Gastrocnemius medialis (tissue), 4 donors: Measurements from ENCODE around the gene NKX6-1. TPM values are rescaled to one million over a fixed set of nuclear protein-coding genes. Genes with fewer than 3 reads are reported as not detected.

ENCODE experiments used
- ATAC-seq, 2 donors: fragments of 150-250 bp; one replicate each; pipeline ENCODE4 v1.9.1; 2016
- DNase-seq, 2 donors: peaks; one replicate each; pipeline ENCODE4 v3.0.0-alpha.2; 2019
- H3K27ac ChIP-seq, 4 donors: fragments of 200-600 bp; sonication (generic); 1 replicate in 1 of 4; 2 replicates in 3 of 4; pipeline ENCODE4 v1.5.1; 2016 to 2018; ENCODE audit warnings: mild to moderate bottlenecking in 2 of 4, moderate library complexity in 1 of 4
- H3K27me3 ChIP-seq, 3 donors: fragments of 200-600 bp; sonication (generic) in 2 of 3; 1 replicate in 1 of 3; 2 replicates in 2 of 3; pipeline versions ENCODE4 v1.5.1 to v1.6.0; 2016 to 2019; ENCODE audit warnings: mild to moderate bottlenecking in 1 of 3, moderate library complexity in 1 of 3
- H3K36me3 ChIP-seq, 2 donors: fragments of 200-600 bp; sonication (generic) in 1 of 2; one replicate each; pipeline ENCODE4 v1.5.1; 2017 to 2018
- H3K4me1 ChIP-seq, 2 donors: fragments of 200-600 bp; sonication (generic) in 1 of 2; one replicate each; pipeline ENCODE4 v1.5.1; 2016 to 2017; ENCODE audit warnings: mild to moderate bottlenecking in 2 of 2
- H3K4me3 ChIP-seq, 4 donors: fragments of 200-600 bp; sonication (generic) in 3 of 4; 1 replicate in 1 of 4; 2 replicates in 3 of 4; pipeline ENCODE4 v1.5.1; 2016 to 2019; ENCODE audit warnings: mild to moderate bottlenecking in 2 of 4
- H3K9me3 ChIP-seq, 3 donors: fragments of 200-600 bp; sonication (generic) in 2 of 3; 1 replicate in 1 of 3; 2 replicates in 2 of 3; pipeline ENCODE4 v1.5.1; 2016 to 2019
- CTCF ChIP-seq, 5 experiments: fragments of 450-650 bp in 3 of 5; fragments of 200-600 bp in 2 of 5; sonication (generic) in 2 of 5; IDR thresholded peaks in 4 of 5; conservative IDR thresholded peaks in 1 of 5; 1 replicate in 4 of 5; 2 replicates in 1 of 5; pipeline ENCODE4 v1.5.1; 2016 to 2019; ENCODE audit warnings: antibody characterized with exemption in 5 of 5, mild to moderate bottlenecking in 3 of 5, moderate library complexity in 3 of 5
- POLR2A ChIP-seq, 2 donors: fragments of 450-650 bp; IDR thresholded peaks; one replicate each; pipeline ENCODE4 v1.6.1; 2017; ENCODE audit warnings: antibody characterized with exemption in 2 of 2, mild to moderate bottlenecking in 2 of 2, moderate library complexity in 2 of 2
- in situ Hi-C, 4 donors: fragments of 200-750 bp; cut with MboI; loops; one replicate each; pipeline versions ENCODE4 v1.15.0 to v1.8.0; 2017; ENCODE audit warnings: low sequenced_read_pairs in 4 of 4
- intact Hi-C: fragments of 100-400 bp; cut with DNase I; formaldehyde crosslinking; loops from one replicate; pipeline ENCODE4 v1.15.1; 2023; ENCODE audit warnings: low total_unique reads
- total RNA-seq, 4 donors: library from RNA; depleted of rRNA; stranded (reverse); fragments of >200 nt; gene quantifications; one replicate each; pipeline versions ENCODE4 v1.1.0 to v1.2.3, GENCODE V29; 2016

Gene NKX6-1
- total RNA-seq, 4 donors from 2014 or later = not detected

GRCh38 chr4:84507941-84508340 lies 8.8 kb upstream of the NKX6-1 start:
- Histone ChIP-seq H3K27ac (no peak overlapping the region), H3K9me3 (no peaks in the 10 kb centered on the region), H3K27me3 (peaks cover 44 to 53% (median 52%) of the 10 kb centered on the region in 3 donors), H3K36me3 (no peaks in the 10 kb centered on the region), H3K4me1 (no peaks in the 10 kb centered on the region), H3K4me3 (no peak overlapping the region)
- no peak for DNase-seq
- intact Hi-C loops = no loop called here
- in situ Hi-C loops = loop anchor here in 3 of 4 donors (10.0 to 25.0 kb wide), 3 partner anchors 873 to 996 kb away; no protein-coding TSS in a partner anchor
- TF ChIP-seq POLR2A (IDR thresholded peaks at IDR 0.05) (no peak), CTCF (IDR thresholded peaks at IDR 0.05 in 4 of 5, conservative IDR thresholded peaks at IDR 0.05 in 1 of 5) (no peak)
- ATAC-seq = no peak

GRCh38 chr4:84504821-84505220 lies 5.7 kb upstream of the NKX6-1 start:
- Histone ChIP-seq H3K4me1 (peaks cover under 1 to 1% of the 10 kb centered on the region in 2 donors), H3K4me3 (no peak overlapping the region), H3K36me3 (no peaks in the 10 kb centered on the region), H3K9me3 (no peaks in the 10 kb centered on the region), H3K27me3 (peaks cover 75 to 84% (median 78%) of the 10 kb centered on the region in 3 donors), H3K27ac (no peak overlapping the region)
- in situ Hi-C loops (loop anchor here in 3 of 4 donors (10.0 to 25.0 kb wide), 3 partner anchors 870 to 993 kb away; no protein-coding TSS in a partner anchor), intact Hi-C loops (loop anchor here (2.0 kb wide), 1 partner anchor 860 kb away; no protein-coding TSS in a partner anchor)
- TF ChIP-seq POLR2A (IDR thresholded peaks at IDR 0.05) = no peak
- TF ChIP-seq CTCF (IDR thresholded peaks at IDR 0.05 in 4 of 5, conservative IDR thresholded peaks at IDR 0.05 in 1 of 5) = no peak
- DNase-seq = no peak
- ATAC-seq = no peak

- ATAC-seq (peak; percentile 65 to 74), DNase-seq (no peak)
- in situ Hi-C loops = loop anchor here in 3 of 4 donors (10.0 to 25.0 kb wide), 3 partner anchors 869 to 991 kb away; no protein-coding TSS in a partner anchor
- Histone ChIP-seq H3K4me1 (peaks cover 11 to 12% of the 10 kb centered on the region in 2 donors), H3K36me3 (no peaks in the 10 kb centered on the region), H3K27me3 (peaks cover 85 to 91% (median 89%) of the 10 kb centered on the region in 3 donors), H3K9me3 (no peaks in the 10 kb centered on the region), H3K27ac (no peak overlapping the region), H3K4me3 (no peak overlapping the region)
- intact Hi-C loops = loop anchor here (2.0 kb wide), 1 partner anchor 859 kb away; no protein-coding TSS in a partner anchor
- TF ChIP-seq CTCF (IDR thresholded peaks at IDR 0.05 in 4 of 5, conservative IDR thresholded peaks at IDR 0.05 in 1 of 5) (peak in 3 of 5 experiments; percentile 24 to 55 (median 49)), POLR2A (IDR thresholded peaks at IDR 0.05) (no peak)
Observed at GRCh38 chr4:84503495-84504437, 4.7 kb upstream of the NKX6-1 start.

- TF ChIP-seq CTCF (IDR thresholded peaks at IDR 0.05 in 4 of 5, conservative IDR thresholded peaks at IDR 0.05 in 1 of 5) (no peak), POLR2A (IDR thresholded peaks at IDR 0.05) (no peak)
- no peak overlapping the region for H3K4me3 ChIP-seq
- no peaks in the 10 kb centered on the region for H3K36me3 ChIP-seq
- no peaks in the 10 kb centered on the region for H3K9me3 ChIP-seq
- no peak for ATAC-seq
- in situ Hi-C loops (loop anchor here in 3 of 4 donors (10.0 to 25.0 kb wide), 3 partner anchors 868 to 991 kb away; no protein-coding TSS in a partner anchor), intact Hi-C loops (no loop called here)
- H3K27ac ChIP-seq = no peak overlapping the region
- H3K4me1 ChIP-seq = peaks cover 19% of the 10 kb centered on the region in 2 donors
- no peak for DNase-seq
- H3K27me3 ChIP-seq = peaks cover 91 to 94% (median 93%) of the 10 kb centered on the region in 3 donors
Observed at GRCh38 chr4:84502955-84503373, 3.9 kb upstream of the NKX6-1 start.
